Measurements from ENCODE around the gene SORT1. TPM values are rescaled to one million over a fixed set of nuclear protein-coding genes. Genes with fewer than 3 reads are reported as not detected.

The SORT1 gene
- polyA plus RNA-seq, 1 donor = 30.7 TPM

DNA sequence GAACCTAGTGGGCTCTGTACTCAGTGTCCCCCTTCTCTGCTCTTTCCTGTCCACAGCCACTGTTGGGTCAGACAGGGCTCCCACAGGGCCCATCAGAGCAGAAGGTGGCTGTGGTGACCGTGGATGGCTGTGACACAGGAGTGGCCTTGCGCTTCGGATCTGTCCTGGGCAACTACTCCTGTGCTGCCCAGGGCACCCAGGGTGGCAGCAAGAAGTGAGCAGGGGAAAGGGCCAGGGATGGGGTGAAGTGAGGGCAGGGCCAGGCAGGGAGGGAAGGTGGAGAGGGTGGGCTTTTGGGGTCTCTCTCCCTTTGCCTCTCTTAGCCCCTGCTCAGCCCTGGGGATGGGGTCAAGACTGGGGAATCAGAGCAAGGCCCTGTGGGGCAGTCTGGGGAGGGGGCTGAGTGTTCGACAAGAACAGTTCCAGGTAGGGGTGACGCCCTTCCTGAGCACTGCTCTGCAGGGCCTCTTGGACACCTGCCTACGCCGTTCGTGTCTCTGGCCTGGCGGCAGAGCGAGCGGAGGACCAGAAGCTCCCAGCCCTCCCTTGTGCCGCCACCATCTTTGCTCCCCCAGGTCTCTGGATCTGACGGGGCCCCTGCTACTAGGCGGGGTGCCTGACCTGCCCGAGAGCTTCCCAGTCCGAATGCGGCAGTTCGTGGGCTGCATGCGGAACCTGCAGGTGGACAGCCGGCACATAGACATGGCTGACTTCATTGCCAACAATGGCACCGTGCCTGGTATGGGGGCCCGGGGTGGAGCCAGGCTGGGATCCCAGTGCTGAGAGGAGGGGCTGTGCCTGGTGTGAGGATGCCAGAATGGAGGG lies 135.3 kb downstream of the SORT1 start:
- DNase-seq (ENCODE audit: low read depth) = no peak

DNA sequence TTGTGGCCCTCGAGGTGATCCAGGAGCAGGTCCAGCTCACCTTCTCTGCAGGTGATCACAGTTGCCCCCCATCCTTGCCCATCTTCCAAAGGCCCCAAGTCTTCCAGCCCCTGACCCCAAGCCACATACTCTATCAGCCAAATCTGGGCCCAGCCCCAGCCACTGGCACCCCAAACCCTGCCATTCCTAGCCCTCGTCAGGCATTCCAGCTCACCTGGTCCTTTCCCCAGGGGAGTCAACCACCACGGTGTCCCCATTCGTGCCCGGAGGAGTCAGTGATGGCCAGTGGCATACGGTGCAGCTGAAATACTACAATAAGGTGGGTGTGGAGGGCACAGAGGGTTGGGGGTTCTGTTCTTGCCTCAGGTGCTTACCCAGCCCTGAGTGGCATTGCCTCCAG lies 136.1 kb downstream of the SORT1 start:
- DNase-seq (ENCODE audit: low read depth) = no peak

- DNase-seq (ENCODE audit: low read depth) = no peak
Measured at GRCh38 chr1:109261006-109261405, 136.7 kb downstream of the SORT1 start.

DNA sequence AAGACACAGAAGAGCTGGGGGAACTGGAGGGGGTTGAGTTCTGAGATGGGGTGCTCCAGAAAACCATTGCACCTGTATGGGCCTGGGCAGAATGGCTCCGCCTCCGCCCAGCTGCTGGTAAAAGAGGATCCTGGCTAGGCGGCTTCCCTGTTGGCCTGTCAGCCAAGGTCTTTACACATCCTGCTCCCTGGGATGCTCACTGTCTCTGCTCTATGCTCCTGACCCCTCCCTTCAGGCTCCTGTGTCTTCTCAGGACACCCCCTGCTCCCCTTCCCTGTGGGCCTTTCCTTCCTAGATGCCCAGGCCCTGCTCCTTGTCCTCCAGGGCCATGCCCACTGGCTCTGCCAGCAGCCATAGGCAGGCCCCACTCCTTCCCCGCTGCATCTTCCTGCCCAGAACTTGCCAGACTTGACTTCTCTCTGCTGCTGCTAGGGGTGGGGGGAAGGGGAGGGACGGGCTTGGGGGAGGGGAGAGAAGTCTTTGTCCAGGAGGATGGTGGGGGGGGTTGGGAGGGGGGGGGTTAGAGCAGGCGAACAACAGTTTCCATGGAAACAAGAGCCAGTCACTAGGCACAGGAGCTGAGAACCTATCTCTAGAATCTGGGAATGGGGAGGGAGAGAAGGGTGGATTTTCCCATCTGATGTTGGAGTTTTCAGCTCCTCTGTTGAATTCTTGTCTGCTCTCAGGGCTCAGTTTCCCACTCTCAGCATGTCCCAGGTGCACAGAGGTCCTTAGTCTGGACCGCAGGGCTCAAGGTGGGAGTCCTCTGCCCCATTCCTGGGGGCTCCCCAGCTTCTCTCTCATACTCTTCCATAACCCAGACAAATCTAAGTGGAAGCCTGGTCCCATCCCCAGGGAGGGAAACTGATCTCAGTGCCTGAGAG lies 137.8 kb downstream of the SORT1 start:
- no peak for DNase-seq (ENCODE audit: low read depth)

Other genes with a start within 250 kb of the SORT1 start
- 86.3 TPM for gene SARS1, start 184.0 kb downstream of the SORT1 start, polyA plus RNA-seq (ENCODE audit: insufficient read length)
- 3.3 TPM for gene CELSR2, start 148.4 kb downstream of the SORT1 start, polyA plus RNA-seq (ENCODE audit: insufficient read length)
- 11.9 TPM for gene PSRC1, start 114.8 kb downstream of the SORT1 start, polyA plus RNA-seq (ENCODE audit: insufficient read length)
- gene MYBPHL, start 90.9 kb downstream of the SORT1 start, polyA plus RNA-seq (ENCODE audit: insufficient read length) = 1.2 TPM
- gene PSMA5, start 28.5 kb upstream of the SORT1 start, polyA plus RNA-seq (ENCODE audit: insufficient read length) = 65.7 TPM
- gene SYPL2, start 68.6 kb upstream of the SORT1 start, polyA plus RNA-seq (ENCODE audit: insufficient read length) = 304 TPM
- gene ATXN7L2, start 86.0 kb upstream of the SORT1 start, polyA plus RNA-seq (ENCODE audit: insufficient read length) = 38.9 TPM
- gene CYB561D1, start 96.2 kb upstream of the SORT1 start, polyA plus RNA-seq (ENCODE audit: insufficient read length) = 11.1 TPM
- 12.9 TPM for gene AMIGO1, start 111.8 kb upstream of the SORT1 start, polyA plus RNA-seq (ENCODE audit: insufficient read length)
- 1.6 TPM for gene GPR61, start 142.0 kb upstream of the SORT1 start, polyA plus RNA-seq (ENCODE audit: insufficient read length)
- gene GNAI3, start 150.7 kb upstream of the SORT1 start, polyA plus RNA-seq (ENCODE audit: insufficient read length) = 6.7 TPM
- gene GNAT2, start 221.7 kb upstream of the SORT1 start, polyA plus RNA-seq (ENCODE audit: insufficient read length) = not detected
- gene AMPD2, start 221.9 kb upstream of the SORT1 start, polyA plus RNA-seq (ENCODE audit: insufficient read length) = 33.8 TPM